ENCODE data around the gene AGAP1.

DNA sequence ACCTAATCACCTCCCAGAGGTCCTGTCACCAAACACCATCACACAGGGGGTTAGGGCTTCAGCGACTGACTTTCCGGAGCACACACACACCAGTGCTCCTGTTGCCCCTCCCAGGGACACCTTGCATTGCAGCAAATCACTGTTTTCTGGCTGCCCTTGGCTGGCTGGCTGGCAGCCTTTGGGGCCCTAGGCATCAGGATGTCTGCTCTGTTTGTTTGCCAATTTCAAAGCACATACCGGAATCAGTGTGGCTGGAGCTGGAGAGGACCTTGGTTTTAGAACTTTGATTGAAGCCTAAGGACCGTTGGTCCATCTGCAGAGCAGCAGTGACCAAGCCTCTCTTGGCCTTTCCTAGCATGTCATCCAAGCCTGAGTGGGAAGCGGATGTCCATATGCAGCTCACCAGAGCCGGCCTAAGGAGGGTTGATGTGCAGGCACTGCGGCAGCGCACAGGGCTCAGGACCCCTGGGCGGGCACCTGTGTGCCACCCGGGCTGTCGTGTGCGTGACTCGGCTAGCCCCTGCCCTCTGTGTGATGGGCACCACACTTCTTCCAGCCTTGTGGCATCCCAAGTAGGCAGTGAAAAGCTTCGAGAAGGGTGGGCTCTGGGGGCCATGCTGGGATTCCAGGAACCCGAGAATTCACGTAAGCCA is 612.2 kb downstream of the AGAP1 start:
- TF ChIP-seq POLR2A (IDR thresholded peaks at IDR 0.05): no peak
- TF ChIP-seq, protein P1, sequence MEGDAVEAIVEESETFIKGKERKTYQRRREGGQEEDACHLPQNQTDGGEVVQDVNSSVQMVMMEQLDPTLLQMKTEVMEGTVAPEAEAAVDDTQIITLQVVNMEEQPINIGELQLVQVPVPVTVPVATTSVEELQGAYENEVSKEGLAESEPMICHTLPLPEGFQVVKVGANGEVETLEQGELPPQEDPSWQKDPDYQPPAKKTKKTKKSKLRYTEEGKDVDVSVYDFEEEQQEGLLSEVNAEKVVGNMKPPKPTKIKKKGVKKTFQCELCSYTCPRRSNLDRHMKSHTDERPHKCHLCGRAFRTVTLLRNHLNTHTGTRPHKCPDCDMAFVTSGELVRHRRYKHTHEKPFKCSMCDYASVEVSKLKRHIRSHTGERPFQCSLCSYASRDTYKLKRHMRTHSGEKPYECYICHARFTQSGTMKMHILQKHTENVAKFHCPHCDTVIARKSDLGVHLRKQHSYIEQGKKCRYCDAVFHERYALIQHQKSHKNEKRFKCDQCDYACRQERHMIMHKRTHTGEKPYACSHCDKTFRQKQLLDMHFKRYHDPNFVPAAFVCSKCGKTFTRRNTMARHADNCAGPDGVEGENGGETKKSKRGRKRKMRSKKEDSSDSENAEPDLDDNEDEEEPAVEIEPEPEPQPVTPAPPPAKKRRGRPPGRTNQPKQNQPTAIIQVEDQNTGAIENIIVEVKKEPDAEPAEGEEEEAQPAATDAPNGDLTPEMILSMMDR (IDR thresholded peaks at IDR 0.05): no peak
